Activated T-cell treated with anti-CD3 and anti-CD28 coated beads, Interleukin-2, amount 50 U/mL, for 4 hours (primary cell): ENCODE measurements around the gene KLHDC8B. TPM values are rescaled to one million over a fixed set of nuclear protein-coding genes. Genes with fewer than 3 reads are reported as not detected.

Experiments
- ATAC-seq, 2 donors: fragments of 200-7000 bp; cut with Tn5 transposase; one replicate each; pipeline ENCODE4 v1.10.0; 2021
- DNase-seq: peaks from one replicate; pipeline ENCODE4 v3.0.0-alpha.2; 2020
- H3K27me3 Mint-ChIP-seq: one replicate; pipeline ENCODE4 v1.8.0; 2021; ENCODE audit warnings: low read depth, mixed read lengths
- H3K36me3 Mint-ChIP-seq: one replicate; pipeline ENCODE4 v1.8.0; 2022; ENCODE audit warnings: mixed read lengths; ENCODE audit not compliant: insufficient read depth
- H3K4me1 Mint-ChIP-seq: one replicate; pipeline ENCODE4 v1.8.0; 2021; ENCODE audit warnings: low read depth, mixed read lengths
- H3K4me3 Mint-ChIP-seq: one replicate; pipeline ENCODE4 v1.8.0; 2021; ENCODE audit warnings: mild to moderate bottlenecking, moderate library complexity, mixed read lengths
- H3K9me3 Mint-ChIP-seq: one replicate; pipeline ENCODE4 v1.8.0; 2021; ENCODE audit warnings: mixed read lengths
- total RNA-seq, 3 donors: library from RNA; stranded (reverse); gene quantifications; one replicate each; pipeline ENCODE4 v1.2.1, GENCODE V29; 2021

KLHDC8B gene
- total RNA-seq, 3 donors from 2014 or later: 2.6 to 3.6 (median 3.5) TPM

DNA sequence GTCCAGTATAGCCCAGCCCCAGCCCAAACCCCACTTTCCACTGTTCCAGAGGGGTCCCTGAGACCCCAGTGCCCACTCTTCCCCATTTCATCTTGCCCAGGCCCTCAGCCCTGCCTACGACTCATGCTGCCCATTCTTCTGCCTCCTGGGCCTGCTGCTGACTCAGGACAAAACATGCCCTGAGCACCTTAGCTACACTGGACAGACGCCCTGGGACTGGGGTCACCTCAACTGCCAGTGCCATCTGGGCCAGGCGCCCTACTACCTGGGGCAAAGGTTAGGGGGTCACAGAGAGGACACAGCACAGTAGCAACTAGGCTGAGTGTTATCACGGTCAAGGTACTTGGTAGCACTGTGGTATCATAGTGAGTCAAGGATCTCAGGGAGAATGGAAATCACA is 35.9 kb upstream of the KLHDC8B start:
- Mint-ChIP-seq H3K27me3 (peaks cover 37% of the 10 kb centered on the region), H3K4me1 (no peaks in the 10 kb centered on the region), H3K4me3 (no peak overlapping the region), H3K36me3 (no peaks in the 10 kb centered on the region), H3K9me3 (no peaks in the 10 kb centered on the region)
- no peak for ATAC-seq
- no peak for DNase-seq

DNA sequence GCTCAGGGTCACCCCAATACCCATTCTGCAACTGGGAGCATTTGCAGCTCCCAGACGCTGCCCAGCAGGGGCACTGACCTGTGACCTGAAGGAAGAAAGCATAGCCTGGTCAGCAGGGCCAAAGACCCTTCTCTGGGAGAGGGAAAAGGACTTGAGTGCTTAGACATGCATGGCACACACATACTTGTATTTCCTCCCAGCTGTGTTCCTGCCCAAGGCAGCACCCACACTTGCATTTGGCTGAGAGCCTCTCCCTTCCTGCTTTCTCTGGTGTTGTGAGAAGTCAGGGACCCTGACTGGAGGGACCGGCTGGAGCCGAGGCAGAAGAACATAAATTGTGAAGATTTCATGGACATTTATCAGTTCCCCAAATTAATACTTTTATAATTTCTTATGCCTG is 31.3 kb upstream of the KLHDC8B start:
- Mint-ChIP-seq H3K4me1 (no peaks in the 10 kb centered on the region), H3K4me3 (no peak overlapping the region), H3K27me3 (peaks cover 17% of the 10 kb centered on the region), H3K9me3 (no peaks in the 10 kb centered on the region), H3K36me3 (no peaks in the 10 kb centered on the region)
- DNase-seq (no peak), ATAC-seq (no peak)

DNA sequence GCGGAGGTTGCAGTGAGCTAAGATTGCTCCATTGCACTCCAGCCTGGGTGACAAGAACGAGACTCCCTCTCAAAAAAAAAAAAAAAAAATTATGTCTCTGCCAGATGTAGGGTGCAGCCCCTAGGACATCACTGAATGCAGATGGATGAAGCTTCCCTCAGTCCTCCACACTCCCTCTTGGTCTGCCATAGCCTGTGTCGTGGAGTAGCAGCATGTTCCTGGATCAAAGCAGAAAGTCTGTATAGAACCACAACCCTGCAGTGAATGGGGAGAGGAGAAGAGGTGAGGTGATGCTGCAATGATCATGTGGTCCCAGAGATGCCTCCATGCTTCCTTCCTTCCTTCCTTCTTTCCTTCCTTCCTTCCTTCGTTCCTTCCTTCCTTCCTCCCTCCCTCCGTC is 23.2 kb upstream of the KLHDC8B start:
- Mint-ChIP-seq H3K36me3 (no peaks in the 10 kb centered on the region), H3K4me1 (no peaks in the 10 kb centered on the region), H3K4me3 (no peak overlapping the region), H3K9me3 (no peaks in the 10 kb centered on the region), H3K27me3 (no peaks in the 10 kb centered on the region)
- DNase-seq (no peak), ATAC-seq (no peak)

DNA sequence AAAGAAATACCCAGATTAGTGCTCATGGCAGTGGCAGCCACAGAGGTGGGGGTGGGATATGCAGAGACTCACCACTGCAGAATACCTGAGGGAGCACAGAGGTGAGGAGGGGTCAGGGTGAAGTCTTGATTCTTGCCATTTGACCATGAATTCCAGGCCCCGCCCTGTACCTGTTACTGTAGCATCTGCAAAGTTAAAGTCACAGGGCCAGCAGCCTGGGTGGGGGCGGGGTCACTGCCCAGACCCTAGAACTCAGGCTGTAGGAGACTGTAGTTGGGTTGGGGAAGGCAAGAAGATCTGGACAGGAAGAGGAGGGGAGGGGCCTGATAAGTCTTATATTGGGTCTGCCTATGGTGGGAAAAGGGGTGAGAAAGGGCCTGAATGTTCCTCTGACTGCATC is 19.8 kb upstream of the KLHDC8B start:
- Mint-ChIP-seq H3K27me3 (no peaks in the 10 kb centered on the region), H3K9me3 (no peaks in the 10 kb centered on the region), H3K4me1 (no peaks in the 10 kb centered on the region), H3K36me3 (no peaks in the 10 kb centered on the region), H3K4me3 (no peak overlapping the region)
- DNase-seq (no peak), ATAC-seq (no peak)

DNA sequence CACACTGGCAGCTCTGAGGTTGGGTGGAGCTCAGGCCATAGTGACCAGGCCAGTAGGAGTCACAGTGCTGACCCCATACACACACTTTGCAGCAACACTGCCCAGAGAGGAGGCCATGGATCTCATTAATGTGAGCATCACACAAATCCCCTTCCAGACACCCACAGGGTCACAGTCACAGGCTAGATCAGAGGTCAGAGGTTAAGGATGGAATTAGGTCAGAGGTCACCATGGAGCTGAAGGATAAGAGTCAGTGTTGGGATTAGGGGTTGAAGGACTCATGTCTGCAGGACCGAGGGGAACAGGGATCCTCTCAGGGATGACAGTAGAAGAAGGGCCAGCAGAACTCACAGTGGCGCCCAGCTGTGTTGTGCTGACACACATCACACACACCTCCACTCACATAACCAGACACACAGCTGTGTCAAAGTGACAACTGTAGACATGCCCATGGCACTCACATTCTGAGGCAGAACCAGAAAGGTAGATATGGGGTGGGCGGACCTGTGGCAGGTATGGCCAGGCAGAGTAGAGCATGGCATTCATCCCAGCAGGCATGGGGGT is 18.0 kb upstream of the KLHDC8B start:
- H3K4me3 Mint-ChIP-seq: no peak overlapping the region
- ATAC-seq (no peak), DNase-seq (no peak)
- H3K36me3 Mint-ChIP-seq: no peaks in the 10 kb centered on the region
- H3K4me1 Mint-ChIP-seq: no peaks in the 10 kb centered on the region
- no peaks in the 10 kb centered on the region for H3K9me3 Mint-ChIP-seq
- no peaks in the 10 kb centered on the region for H3K27me3 Mint-ChIP-seq

DNA sequence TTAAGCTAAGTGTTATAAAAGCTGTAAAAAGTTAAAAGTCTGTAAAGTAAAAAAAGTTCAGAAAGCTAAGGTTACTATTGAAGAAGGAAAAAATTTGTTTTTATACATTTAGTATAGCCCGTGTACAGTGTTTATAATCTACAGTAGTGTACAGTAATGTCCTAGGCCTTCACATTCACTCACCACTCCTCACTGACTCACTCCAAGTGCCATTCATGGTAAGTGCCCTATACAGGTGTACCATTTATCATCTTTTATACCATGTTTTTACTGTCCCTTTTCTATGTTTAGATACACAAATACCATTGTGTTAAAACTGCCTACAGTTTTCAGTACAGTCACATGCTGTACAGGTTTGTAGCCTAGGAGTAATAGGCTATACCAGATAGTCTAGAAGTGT is 14.1 kb upstream of the KLHDC8B start:
- no peak for DNase-seq
- Mint-ChIP-seq H3K27me3 (no peaks in the 10 kb centered on the region), H3K4me3 (no peak overlapping the region), H3K9me3 (no peaks in the 10 kb centered on the region), H3K36me3 (no peaks in the 10 kb centered on the region), H3K4me1 (peaks cover 1% of the 10 kb centered on the region)
- ATAC-seq: peak in 1 of 2 donors; percentile 32

DNA sequence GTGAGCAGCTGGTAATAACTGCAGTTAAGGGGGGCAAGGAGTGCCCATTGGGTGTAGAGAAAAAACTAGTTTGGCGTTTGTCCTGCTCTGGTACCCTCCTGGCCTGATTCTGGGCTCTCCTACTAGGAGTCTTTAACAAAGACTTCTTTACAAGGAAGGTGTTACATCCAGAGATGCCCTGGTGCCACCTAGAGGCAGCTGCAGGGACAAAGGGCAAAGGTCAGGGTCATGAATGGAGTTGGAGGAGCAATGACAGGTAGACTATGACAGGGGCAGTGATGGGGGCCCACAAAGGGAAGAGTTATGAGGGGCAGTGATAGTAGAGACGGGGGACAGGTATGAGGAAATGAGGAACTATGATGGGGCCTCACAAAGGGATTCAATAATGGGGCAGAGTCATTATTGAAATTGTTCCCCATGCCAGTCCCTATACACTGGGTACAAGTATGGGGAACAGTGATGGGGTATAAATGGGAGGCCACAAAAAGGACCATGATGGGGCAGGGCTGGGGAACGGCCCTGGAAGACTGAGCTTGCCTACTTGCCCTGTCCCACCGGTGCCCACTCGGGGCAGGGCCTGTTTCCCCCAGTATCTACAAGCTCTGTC is 13.2 kb upstream of the KLHDC8B start:
- DNase-seq (peak; percentile 54), ATAC-seq (peak; percentile 65 to 74)
- H3K9me3 Mint-ChIP-seq: no peaks in the 10 kb centered on the region
- peaks cover 1% of the 10 kb centered on the region for H3K4me1 Mint-ChIP-seq
- H3K36me3 Mint-ChIP-seq: peaks cover 5% of the 10 kb centered on the region
- H3K27me3 Mint-ChIP-seq: no peaks in the 10 kb centered on the region
- no peak overlapping the region for H3K4me3 Mint-ChIP-seq

DNA sequence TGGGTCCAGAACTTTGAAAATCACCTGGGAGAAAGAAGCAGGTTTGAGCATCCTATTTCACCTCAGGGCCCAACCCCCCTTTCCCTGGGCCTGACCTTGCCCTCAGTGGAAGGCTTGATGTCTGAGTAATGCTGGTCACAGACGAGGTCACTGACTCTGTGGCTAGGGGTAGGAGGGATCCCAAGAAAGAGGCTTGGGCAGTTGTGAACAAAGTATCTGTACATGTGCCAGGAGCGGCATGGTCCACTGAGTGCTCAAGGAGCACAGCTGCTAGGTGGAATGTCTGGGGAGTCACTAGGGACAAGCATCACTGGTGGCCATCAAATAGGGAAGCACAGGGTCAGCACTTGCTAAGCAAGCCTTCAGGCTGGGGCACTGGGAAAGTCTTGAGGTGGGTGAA is 12.6 kb upstream of the KLHDC8B start:
- H3K27me3 Mint-ChIP-seq: no peaks in the 10 kb centered on the region
- peaks cover 3% of the 10 kb centered on the region for H3K4me1 Mint-ChIP-seq
- ATAC-seq (no peak), DNase-seq (no peak)
- H3K9me3 Mint-ChIP-seq: no peaks in the 10 kb centered on the region
- peaks cover 9% of the 10 kb centered on the region for H3K36me3 Mint-ChIP-seq
- H3K4me3 Mint-ChIP-seq: no peak overlapping the region

DNA sequence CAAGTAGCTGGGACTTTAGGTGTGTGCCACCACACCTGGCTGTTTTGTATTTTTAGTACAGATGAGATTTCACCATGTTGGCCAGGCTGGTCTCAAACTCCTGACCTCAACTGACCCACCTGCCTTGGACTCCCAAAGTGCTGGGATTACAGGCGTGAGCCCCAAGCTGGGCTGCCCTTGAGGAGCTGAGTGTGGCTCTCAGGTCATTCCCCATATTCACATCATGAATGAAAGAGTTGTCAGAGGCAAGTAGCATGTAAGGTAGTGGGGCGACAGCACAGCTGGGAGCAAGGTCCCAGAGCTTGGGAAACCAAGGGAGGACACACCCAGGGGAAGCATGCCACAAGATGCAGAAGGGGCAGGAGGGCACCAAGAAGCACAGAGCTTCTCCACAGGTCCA is 10.2 kb upstream of the KLHDC8B start:
- Mint-ChIP-seq H3K9me3 (no peaks in the 10 kb centered on the region), H3K4me3 (no peak overlapping the region), H3K36me3 (peaks cover 16% of the 10 kb centered on the region), H3K27me3 (no peaks in the 10 kb centered on the region), H3K4me1 (peaks cover 17% of the 10 kb centered on the region)
- ATAC-seq (no peak), DNase-seq (no peak)

DNA sequence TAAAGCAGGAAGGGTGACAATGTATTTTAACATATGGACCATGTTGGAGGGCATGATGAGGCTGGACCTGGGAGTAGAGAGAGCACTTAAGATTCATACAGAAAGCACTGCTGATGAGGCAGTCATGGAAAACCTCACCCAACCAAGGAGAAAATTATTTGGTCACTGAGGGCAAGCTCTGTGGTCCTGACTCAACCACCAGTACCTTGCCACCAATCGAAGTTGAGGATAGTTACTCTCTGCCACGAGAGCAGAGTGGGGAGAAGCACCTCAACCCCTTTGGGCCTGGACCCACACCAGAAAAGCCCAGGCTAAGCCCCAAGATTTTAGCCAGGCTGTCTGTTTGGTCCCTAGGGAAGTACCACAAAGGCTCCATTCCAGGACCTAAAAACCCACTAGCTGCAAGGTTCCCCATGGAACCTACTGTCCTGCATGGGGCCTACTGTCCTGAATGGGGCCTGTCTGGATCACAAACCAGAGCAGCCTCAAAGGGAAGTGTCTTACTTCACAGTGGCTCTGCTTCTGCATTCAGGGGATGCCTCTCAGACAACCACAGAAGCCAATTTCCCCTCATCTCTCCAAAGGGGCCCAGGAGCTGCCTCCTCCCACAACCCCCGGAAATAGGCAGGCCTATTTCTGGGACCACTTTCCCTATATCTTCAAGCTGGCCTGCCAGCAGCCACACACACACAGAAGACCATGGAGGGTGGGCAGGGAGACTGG is 9.4 kb upstream of the KLHDC8B start:
- Mint-ChIP-seq H3K4me1 (peaks cover 22% of the 10 kb centered on the region), H3K36me3 (peaks cover 16% of the 10 kb centered on the region), H3K9me3 (no peaks in the 10 kb centered on the region), H3K27me3 (no peaks in the 10 kb centered on the region), H3K4me3 (no peak overlapping the region)
- DNase-seq: no peak
- ATAC-seq: no peak

DNA sequence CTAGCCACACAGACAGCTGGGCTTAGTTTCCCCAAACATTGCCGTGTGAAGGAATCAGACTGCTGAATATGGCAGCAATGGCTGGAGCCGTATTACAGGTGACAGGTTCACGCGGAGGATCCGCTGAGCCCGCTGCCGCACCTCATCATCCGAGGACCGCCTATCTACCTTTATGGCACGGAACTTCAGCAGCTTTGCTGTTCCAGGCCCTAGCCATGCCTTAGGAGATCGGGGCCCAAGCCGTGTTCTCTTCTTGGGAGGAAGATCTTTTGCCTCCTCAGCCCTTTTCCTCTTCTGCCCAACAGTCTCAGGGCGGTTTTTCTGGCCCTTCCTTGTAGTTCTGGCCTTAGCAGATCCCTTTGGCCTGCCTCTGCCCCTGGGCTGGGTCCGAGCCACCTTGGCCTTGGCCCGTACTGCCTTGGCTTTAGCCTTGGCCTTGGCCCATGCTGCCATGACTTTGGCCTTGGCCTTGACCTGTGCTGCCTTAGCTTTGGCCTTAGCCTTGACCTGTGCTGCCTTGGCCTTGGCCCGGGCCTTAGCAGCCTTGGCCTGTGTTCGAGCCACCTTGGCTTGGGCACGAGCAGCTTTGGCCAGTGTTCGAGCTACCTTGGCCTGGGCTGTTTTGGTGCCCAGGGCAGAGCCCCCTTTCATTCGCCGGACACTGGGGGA is 8.5 kb upstream of the KLHDC8B start:
- Mint-ChIP-seq H3K4me1 (peaks cover 22% of the 10 kb centered on the region), H3K9me3 (no peaks in the 10 kb centered on the region), H3K36me3 (peaks cover 16% of the 10 kb centered on the region), H3K27me3 (no peaks in the 10 kb centered on the region), H3K4me3 (no peak overlapping the region)
- ATAC-seq: no peak
- no peak for DNase-seq

DNA sequence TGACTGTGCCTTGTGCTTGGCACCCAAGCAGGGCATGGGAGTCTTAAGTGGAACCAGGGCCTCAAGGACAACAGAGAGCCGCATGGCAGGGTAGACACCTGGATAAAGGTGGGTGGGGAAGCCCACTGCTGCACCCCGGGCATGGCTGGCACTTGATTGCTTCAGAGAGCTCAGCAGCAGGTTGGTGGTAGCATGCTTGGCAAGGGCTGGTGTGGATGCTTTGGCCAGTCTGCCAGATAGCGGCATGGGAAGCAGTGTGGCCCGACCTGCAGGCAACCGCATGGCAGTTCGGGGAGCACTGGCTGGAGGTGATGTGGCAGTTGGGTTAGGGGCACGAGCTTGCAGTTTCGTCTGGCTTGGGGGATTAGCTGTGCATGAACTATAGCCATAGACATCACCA is 7.8 kb upstream of the KLHDC8B start:
- ATAC-seq (no peak), DNase-seq (no peak)
- Mint-ChIP-seq H3K36me3 (peaks cover 16% of the 10 kb centered on the region), H3K9me3 (no peaks in the 10 kb centered on the region), H3K4me1 (peaks cover 22% of the 10 kb centered on the region), H3K27me3 (no peaks in the 10 kb centered on the region), H3K4me3 (peak overlapping the region; percentile 37)

DNA sequence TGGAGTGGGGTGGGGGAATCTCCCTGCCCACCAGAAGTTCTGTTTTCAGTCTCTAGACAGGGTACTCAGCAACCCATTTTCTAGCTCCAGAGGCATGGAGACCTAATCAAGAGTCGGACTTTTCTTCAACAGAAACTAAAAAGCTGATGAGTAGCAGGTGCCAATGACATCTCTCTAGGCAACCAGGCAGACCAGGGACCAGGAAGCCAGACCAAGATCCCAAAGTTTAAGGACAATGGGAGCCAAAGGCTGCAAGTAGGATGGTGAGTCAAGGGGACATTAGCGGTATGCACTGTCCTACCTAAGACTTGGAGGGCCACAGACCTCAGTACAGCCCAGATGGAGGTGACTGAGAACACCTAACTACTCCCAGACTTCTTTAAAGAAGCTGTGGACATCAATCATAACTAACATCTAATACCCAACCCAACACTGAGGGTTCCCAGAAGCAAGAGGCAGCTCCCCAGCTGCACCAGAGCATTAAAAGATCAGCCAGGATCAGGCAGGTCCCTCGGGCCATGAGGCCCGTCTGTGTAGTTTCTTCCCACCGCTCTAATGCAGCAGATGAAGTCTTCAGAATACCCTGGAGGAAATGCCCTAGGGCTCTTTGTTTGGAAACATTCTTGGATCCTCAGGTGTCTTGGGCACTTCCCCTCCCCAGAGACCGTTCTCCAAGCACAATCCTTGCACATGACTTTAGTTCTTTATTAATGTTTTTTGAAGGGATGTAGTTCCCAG is 6.2 kb upstream of the KLHDC8B start:
- ATAC-seq: peak in 1 of 2 donors; percentile 1
- no peak for DNase-seq
- H3K27me3 Mint-ChIP-seq: no peaks in the 10 kb centered on the region
- peaks cover 25% of the 10 kb centered on the region for H3K4me1 Mint-ChIP-seq
- no peaks in the 10 kb centered on the region for H3K9me3 Mint-ChIP-seq
- peak overlapping the region; percentile 95 for H3K4me3 Mint-ChIP-seq
- peaks cover 16% of the 10 kb centered on the region for H3K36me3 Mint-ChIP-seq
